GM19099 (cell line): Measurements from ENCODE around the gene FLAD1.

ENCODE experiments used
- POLR2A ChIP-seq: IDR thresholded peaks from 3 replicates; pipeline ENCODE4 v1.6.1; 2011; ENCODE audit warnings: low read depth; ENCODE audit not compliant: insufficient read length; ENCODE audit errors: extremely low read depth

FLAD1 gene

DNA sequence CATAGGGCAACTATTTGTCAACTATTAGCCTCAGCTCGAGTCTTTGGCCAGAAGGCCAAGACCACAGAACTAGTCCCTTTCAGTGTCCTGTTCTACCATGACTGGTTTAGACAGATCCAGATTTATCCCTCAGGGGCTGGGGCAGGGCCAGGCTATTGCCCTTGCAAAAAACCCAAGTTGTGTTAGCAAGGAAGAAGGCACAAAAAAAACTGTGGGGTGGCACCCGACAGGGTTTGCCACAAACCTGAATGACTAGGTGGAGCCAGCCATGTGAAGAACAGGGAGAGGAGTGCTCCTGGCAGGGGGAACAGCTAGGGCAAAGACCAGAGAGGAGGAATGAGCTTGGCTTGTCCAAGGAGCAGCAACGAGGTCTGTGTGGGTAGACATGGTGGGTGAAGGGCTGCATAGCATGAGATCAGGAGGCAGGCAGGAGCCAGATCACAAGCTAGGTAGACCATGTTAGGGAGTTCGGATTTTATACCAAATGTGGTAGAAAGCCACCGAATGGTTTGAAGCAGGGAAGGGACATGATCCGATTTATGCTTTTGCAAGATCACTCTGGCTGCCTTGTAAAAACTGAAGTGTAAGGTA lies 54.8 kb downstream of the FLAD1 start:
- TF ChIP-seq POLR2A = no peak

DNA sequence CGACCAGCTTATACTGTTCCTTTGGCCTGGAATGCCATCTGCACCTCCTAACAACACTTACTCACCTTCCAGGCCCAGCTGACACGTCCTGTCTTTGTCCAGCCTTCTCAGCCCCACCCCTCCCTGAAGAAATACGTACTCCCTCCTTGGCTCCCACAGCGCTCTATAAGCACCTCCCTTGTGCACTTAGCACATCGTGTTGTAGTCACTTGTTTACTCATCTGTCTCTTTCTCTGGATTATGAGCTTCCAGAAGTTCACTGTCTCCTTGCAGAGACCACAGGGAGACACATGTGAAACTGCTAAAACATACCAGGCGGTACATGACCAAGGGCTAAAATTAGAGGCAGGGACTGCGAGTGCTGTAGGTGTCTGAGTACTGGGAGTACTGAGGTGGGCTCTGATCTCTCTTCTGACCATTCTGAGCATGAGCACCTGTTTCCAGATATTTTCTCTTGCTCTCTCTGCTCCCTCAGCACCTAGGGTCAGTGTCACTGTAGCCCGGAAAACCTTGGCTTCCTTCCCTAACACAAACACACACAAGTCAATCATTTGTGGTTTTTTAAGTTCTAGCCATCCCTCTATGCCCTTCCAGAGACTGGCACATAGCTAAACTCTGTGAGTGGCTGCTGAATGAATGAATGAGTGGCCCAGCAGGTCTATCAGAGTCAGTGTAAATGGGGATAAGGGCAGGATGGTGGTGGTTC lies 55.6 kb downstream of the FLAD1 start:
- no peak for TF ChIP-seq POLR2A

DNA sequence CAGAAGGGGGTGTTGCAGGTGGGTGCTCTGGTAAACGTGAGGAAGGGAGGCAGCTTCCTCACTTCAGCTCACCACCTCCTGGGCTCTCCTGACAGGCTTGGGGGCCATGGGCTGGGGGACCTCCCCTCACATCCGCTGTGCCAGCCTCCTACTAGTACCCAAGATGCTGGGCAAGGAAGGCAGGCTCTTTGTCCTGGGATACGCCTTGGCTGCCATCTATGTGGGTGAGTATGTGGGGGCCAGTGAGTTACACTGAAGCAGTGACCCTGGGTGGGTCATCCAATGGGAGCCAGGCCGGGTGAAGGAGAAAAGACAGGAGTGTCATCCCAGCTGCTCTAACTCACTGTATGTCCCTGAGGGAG lies 56.1 kb downstream of the FLAD1 start:
- TF ChIP-seq POLR2A = no peak

DNA sequence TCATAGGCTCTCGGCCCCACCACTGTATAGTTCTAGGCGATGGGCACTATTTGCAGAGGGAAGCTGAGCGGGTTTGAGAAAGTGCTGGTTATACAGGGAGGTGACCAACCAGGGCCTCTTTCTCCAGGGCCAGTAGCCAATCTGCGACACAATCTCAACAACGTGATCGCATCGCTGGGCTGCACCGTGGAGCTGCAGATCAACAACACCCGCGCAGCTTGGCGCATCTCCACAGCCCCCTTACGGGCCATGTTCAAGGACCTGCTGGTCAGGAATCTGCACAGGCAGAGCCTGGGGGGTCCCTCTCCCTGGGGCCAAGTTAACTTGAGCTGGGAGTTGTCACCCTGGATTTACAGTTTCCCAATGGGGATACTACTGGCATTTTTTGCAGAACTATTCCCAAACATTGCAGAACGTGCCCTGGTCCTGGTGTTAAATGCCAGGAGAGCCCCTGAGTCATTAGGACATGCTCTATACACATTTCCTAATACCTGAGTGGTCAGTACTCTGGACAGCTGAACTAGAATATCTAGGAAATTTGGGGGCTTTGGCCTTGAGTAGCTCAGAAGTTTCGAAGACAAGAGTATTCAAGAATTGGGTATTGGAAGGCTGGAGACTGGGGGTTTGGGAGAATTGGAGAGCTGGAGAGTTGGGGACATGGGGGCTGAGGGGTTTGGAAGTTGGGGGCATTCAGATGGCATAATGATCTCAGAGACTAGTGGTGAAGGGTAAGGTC lies 57.4 kb downstream of the FLAD1 start:
- no peak for TF ChIP-seq POLR2A
